SK-N-DZ (cell line): ENCODE results near the gene MEGF8.

Experiments used
- DNase-seq: peaks from one replicate; pipeline ENCODE4 v3.0.0-alpha.2; 2015; ENCODE audit warnings: low spot score

MEGF8 gene

DNA sequence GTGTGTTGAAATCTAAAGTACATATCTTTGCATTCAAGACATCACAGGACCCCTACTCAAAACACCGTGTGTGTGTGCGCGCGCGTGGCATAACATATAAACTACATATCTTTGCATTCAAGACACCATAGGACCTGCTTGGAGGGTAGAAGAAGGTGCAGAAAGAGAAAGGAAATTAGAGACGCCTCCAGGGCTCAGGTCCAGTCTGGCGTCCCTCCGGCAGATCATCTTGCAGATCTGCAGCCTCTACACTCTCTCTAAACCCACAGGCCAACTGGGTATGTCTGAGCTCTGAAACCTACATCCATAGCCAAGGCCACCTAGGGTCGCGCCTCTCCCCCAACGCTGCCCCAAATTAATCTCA lies 22.4 kb upstream of the MEGF8 start:
- DNase-seq: no peak

DNA sequence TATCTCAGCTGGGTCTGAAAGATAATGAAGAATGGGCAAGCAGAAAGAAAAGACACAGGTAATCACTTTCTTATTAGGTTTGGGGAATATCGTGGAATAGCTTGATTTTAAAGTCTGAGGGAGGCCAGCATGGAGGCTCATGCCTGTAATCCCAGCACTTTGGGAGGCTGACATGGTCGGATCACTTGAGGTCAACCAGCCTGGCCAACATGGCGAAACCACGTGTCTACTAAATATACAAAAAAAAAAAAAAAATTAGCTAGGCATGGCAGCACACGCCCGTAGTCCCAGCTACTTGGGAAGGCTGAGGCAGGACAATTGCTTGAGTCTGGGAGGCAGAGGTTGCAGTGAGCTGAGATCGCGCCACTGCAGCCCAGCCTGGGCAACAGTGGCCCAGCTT lies 21.6 kb upstream of the MEGF8 start:
- no peak for DNase-seq

DNA sequence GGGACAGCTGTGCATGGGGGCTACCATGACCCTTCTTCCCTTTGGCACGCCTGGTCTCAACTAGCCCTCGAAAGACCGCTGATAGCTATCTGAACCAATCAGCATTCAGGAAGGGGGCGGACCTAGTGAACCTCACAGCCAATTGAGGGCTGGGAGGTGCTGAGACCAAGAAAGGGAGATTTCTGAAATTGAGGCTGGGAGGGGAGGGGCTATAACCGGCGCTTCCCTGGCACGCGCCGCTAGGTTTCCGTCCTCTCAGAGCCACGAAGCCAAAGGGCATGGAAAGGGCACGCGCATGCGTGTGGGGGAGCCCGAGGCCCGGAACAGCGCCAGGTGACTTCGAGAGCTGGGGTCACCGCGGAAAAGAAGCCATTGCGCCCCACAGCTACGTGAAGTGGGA lies 18.8 kb upstream of the MEGF8 start:
- no peak for DNase-seq

DNA sequence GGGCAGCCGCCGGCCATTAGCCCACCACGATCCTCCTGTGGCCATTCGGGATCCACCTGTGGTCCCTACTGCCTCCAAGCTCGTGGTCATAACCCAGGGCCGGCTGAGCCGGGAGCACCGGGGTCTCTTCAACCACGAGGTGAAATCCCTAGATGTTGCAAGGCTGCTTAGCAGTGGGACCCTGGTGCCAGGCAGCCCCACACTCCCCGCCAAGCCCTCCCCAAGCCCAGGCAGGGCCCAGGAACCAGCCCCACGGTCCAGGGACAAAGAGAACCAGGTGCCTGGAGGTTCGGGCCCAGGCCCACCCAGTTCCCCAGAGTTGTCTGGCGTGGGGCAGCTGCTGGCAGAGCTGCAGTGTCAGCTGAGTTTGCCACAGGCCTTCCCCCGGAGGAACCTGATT lies 15.7 kb upstream of the MEGF8 start:
- DNase-seq: no peak

DNA sequence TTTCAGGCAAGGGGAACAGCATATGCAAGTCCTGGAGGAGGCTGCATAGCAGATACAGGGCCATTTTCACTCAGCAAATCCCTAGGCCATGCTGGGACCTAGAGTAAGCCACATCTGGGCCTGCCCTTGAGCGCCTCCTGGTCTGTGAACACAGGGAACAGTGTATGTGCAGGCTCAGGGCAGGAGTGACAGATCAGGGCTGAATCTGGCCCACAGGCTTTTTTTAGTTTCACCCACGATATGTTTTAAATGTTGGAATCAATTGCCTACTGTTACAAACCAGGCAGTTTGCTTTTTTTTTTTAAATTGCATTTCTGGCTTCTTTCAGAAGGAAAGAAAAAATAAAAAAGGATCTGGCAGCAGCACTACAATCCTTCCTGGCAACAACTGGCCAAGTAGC lies 13.8 kb upstream of the MEGF8 start:
- DNase-seq: peak; percentile 63

DNA sequence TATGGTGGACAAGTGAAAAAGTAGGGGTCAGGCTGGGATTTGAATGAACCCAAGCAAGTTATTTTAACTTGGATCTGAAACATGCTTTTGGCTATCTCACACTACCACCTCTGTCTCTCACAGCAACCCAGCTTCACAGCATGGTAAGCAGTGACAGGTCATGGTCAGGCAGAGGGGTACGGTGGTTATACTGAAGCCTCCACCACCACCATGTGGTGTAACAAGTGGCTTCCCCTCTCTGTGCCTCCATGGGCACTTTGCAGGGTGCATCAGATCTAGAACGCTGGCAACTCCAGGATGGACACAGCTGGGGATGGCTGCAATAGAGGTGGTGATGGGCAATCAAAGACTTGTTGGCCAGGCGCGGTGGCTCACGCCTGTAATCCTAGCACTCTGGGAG lies 13.1 kb upstream of the MEGF8 start:
- no peak for DNase-seq

DNA sequence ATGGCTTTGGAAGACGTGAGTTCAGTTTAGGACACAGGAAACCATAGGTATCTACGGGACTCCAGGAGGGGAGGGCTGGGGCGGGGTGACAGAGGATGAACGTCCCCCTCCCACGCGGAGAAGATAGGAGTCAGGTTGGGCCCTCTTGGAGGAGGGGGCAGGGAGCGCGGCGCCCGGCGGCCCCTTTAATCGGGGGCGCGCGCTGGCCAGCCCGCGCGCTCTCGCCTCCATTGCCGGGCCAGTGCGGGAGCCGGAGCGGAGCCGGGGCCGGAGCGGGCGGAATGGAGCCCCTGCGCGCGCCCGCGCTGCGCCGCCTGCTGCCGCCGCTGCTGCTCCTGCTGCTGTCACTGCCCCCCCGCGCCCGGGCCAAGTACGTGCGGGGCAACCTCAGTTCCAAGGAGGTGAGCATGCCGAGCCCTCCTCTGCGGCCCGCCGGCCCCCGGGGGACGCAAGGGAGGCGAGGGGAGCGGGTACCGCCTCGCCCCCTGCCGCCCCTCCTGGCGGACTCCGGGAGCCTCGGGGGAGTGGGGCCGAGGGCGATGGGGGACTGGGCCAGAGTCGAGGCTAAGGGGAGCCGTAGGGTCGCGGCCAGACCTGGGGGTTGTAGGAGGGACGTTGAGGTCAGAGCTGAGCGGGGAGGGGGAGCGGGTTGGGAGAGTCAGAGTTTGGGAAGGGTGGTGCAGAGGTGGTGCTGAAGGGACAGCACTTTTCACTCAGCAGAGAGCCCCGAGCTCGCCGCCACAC lies 12.2 kb upstream of the MEGF8 start, which contains the start of gene TMEM145:
Gene TMEM145 (plus strand): TSS at position 214 of the 744 bp plus-strand sequence. CDS start 68 bp downstream, at position 282.
- peak; percentile 62 for DNase-seq

DNA sequence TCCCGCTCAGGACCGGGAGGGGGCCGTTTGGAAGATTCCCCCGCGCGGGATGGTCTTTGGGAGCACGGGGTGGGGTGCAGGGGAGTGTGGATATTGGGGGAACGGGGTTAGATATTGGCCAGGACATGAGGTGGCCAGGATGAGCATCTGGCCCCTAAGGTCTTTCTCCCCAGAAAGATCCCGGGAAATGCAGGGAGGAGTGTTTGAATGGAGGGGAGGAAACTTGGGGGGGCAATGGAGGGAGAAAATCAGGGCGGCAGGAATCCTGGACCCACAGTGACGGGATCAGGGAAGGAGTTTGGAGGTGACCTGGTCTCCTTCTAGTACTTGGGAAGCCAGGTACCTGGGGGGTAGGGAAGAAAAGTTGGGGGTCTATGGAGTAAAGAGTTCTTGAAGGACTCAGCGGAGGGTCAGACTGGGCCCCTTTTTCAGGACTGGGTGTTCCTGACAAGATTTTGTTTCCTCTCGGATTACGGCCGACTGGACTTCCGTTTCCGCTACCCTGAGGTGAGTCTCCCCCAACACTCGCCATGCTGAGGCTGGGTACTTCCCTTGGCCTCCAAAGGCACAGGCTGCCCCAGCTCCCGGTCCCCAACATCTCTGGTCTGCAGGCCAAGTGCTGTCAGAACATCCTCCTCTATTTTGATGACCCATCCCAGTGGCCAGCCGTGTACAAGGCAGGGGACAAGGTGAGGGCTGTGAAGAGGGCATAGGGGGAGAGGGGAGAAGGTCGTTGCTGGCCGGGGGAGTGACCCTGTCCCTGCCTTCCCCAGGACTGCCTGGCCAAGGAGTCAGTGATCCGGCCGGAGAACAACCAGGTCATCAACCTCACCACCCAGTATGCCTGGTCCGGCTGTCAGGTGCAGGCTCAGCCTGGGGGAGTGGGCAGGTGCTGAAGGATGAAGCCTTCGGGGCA lies 11.3 kb upstream of the MEGF8 start:
- DNase-seq: no peak

DNA sequence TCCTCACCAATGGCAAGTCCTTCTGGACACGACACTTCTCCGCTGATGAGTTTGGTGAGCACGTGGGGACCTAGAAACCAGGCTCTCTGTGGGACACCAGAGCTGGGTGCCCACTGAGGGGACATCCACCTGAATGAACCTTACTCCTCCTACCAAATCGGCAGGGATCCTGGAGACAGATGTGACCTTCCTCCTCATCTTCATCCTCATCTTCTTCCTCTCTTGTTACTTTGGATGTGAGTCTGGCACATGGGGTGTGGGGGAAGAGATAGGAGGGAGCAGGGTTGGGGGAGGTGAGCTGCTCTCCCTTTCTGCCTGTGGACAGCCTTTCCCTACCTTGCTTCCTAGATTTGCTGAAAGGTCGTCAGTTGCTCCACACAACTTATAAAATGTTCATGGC lies 10.4 kb upstream of the MEGF8 start:
- no peak for DNase-seq

DNA sequence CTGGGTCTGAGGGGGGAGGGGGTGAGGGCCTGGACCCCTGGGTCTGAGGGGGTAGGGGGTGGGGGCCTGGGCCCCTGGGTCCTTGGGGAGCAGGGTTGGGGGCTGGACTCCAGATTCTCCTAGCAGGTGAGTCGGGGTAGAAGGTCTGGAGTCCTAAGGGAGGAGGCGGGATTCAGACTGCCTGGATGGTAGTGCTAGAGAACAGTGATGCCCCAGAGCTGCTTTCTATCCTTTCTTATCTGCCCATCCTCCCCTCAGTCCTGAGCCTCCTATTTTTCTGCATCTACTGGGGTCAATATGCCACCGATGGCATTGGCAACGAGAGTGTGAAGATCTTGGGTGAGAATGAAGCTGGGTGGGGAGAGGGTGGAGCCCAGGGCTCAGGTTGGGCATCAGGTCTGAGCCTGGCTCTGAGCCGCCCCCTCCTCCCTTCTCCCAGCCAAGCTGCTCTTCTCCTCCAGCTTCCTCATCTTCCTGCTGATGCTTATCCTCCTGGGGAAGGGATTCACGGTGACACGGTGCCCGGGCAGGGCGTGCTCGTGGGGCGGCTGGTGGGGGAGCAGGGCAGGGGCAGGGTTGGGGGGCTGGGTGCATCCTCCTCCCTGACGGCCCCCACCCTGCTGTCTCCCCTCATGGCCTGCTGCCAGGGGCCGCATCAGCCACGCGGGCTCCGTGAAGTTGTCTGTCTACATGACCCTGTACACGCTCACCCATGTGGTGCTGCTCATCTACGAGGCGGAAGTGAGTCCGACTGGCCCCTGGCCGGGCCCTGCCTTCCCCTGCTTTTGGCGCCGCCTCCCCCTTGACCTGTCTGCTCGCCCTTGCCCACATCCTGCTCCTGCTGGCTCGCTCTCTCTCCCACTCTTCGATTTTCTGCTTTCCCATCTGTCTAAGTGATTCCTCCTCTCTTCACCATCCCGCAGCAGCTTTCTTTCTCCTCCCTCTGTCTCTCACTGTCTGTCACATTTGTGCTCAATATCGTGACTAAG lies 8.9 kb upstream of the MEGF8 start:
- DNase-seq: peak; percentile 67

DNA sequence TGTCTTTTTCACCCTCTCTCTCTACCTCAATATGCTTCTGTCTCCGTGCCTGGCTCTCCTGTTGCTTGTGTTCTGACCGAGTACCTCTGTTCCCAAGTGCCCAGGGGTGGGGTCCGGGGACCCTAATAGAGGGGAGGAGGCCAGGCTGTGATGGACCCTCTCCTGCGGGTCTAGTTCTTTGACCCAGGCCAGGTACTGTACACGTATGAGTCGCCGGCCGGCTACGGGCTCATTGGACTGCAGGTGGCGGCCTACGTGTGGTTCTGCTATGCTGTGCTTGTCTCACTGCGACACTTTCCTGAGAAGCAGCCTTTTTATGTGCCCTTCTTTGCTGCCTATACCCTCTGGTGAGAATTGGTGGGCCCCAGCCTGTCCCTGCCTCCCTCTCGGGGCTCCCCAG lies 7.9 kb upstream of the MEGF8 start:
- DNase-seq: no peak

DNA sequence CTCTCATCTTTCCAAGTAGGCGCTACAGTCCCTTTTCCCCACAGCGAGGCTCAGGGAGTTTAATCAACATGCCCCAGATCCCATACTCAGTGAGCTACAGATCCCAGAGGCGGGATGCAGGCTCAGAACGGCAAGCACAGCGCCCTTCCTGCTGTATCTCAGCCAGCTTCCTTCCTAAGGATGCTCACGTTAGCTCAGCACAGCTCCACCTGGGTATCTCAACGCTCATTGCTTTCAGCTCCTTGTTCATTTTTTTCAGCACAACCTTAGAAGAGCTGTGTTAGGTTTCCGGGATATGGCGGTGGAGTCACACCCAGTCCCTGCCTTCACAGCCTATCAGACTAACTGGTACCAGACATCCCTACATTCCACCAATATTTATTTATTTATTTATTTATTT lies 3.1 kb upstream of the MEGF8 start:
- DNase-seq: no peak

DNA sequence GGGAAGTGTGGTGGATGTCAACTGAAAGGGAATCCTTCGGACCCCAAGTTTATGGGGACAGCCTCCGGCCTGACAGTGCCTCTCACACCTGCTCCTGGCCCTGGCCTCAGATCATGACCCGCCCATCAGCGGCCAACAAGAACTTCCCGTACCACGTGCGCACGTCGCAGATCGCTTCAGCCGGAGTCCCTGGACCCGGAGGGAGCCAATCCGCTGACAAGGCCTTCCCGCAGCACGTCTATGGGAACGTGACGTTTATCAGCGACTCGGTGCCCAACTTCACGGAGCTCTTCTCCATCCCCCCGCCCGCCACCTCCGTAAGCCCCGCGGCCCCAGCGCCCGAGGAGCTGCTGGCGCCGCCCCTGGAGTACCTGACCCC lies 2.0 kb upstream of the MEGF8 start:
- peak; percentile 34 for DNase-seq

DNA sequence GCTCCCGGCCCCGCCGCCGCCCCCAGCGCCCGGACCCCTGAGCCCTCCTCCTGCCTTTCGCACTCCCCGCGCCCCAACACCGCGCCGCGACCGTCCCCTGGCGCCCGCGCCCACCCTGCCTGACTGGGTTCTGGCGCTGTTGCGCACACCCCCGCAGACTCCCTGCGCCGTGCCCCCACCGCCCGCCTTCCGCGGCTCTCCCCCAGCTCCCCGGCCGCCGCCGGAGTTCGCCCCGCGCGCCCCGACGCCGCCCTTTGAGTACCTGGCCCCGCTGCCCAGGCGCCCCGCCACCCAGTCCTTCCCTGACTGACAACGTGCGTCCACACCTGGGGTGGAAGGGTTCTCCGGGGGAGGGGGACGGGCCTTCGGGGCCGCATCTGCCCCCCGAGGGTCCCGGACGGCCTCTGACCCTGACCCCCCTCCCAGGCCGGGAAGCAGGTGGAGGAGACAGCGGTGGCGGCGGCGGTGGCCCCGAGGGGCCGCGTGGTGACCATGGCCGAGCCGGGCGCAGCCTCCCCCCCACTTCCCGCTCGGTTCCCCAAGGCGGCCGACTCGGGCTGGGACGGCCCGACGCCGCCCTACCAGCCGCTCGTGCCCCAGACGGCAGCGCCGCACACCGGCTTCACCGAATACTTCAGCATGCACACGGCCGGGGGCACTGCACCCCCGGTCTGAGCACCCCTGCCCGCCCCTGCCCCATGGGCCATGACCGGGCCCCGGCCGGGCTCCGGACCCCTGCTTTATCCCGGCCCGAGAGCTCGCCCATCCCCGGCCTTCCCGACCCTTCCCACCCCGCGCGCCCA lies 1.4 kb upstream of the MEGF8 start:
- DNase-seq: no peak

DNA sequence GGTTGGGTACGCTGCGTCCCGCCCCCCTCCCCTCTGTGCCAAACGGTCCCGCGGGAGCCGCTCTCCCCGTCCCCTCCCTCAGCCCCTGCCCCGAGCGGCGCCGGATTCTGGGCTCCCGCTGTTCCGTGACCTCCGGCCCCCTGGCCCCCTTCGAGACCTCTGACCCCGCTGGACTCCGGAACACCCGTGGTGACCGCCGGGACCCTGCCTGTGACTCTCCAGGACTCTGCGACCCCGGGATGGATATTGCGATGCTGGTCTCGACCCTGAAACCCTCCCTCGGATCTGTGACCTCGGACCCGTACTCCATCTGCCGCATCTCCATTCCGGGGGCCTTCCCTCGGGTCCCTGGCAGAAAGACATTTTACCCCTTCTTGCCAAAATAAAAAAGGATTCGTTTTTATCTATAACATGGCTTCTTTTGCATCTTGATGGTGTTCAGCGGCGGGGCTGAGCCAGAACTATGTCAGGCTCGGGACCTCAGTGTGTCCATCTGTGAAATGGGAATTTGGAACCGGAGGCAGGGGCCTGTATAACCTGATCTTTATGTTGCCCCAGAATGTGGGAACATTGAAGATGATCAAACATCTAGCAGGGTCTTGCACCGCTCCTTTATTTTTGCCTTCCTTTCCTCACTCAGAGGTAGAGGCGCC lies 654 bp upstream of the MEGF8 start:
- DNase-seq: no peak

DNA sequence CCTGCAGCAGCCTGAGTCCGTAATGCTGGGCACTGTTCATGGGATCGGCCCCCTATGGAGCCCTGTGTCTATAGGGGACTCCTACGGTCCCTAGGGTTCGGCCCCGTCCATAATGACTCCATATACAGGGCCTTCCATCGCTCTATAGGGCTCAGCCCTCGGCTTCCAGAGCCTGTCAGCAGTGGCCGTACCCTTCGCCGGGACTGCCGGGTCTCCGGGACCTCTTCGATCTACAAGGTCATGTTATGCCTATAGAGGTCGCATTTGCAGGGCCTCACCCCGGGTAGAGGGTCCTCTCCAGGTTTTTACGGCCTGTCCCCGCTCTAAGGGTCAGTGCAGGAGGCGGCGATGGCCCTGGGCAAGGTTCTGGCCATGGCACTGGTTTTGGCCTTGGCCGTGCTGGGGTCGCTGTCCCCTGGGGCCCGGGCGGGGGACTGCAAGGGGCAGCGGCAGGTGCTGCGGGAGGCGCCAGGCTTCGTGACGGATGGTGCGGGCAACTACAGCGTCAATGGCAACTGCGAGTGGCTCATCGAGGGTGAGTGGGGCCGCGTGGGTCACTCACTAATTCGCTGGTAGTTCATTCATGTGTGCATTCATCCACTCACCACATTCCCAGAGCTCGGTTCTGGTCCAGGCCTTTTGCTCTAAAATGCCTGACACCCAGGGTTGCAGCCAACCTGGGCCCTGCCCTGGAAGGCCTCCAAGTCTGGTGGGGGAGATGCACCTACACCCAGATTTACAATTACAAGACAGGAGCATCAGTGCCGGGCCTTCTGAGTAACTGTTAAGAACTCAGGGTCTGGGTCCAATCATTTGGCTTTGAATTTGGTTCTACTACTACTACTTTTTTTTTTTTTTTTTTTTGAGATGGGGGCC lies 699 bp downstream of the MEGF8 start:
- DNase-seq: peak; percentile 30

DNA sequence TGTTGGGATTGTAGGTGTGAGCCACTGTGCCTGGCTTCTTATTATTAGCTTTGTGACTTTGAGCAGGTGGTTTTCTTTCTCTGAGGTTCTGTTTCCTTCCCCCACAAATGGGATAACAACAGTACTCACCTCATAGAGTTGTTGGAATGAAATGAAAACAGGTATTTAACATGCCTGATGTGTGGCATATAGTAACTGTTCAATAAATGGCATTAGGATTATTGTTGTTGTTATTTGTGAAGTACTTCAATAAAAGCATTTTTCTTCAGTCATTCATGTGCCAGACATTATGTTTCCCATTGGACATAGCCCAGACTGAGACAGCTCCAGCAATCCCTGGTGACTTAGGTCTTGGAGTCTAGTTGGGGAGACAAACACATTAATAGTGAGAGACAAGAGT lies 1.5 kb downstream of the MEGF8 start:
- DNase-seq: no peak

DNA sequence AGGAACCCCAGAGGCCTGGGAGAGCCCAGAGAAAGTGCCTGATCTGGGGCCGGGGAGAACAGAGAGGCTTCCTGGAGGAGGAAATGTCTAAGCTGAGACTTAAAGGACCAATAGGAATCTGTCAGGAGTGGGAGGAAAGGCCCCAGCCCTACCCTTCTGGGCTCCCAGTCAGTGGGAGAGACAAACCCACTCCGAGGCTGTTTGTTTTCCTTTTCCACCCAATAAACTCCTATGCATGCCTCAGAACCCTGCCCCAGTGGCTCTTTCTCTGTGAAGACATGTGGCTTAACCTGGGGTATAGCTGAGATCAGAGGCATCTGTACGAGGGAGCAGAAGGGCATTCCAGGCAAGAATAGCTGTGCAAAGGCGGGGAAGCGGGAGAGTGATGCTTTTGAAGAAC lies 1.9 kb downstream of the MEGF8 start:
- no peak for DNase-seq

DNA sequence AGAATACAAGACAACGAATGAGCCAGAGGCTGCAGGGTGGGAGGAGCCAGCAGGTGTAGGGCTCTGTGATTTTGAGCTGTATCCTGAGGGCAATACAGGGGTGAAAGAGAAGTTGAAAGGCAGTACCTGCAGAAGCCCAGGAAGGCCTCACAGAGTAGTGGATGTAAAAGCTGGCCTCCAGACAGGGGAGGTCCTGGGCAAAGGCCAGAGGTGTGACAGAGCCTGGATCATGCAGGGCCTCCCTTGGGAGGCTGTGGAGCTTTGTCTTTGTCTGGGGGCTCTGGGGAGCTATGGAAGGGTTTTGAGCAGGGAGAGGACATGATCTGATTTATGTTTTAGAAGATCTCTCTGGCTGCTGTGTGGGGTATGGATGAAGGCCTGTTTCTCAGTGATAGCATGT lies 2.7 kb downstream of the MEGF8 start:
- no peak for DNase-seq
